Parathyroid adenoma (tissue), 2 donors: ENCODE data around the gene SCN1B.

Experiments used
- H2AFZ ChIP-seq: fragments of 300-600 bp; sonication (generic); one replicate; pipeline ENCODE4 v1.7.0; 2017; ENCODE audit warnings: antibody characterized with exemption, mild to moderate bottlenecking
- H3K27ac ChIP-seq: fragments of 300-600 bp; sonication (generic); one replicate; pipeline ENCODE4 v1.7.0; 2017
- H3K27me3 ChIP-seq: fragments of 300-600 bp; sonication (generic); one replicate; pipeline ENCODE4 v1.7.0; 2017; ENCODE audit warnings: low read length; ENCODE audit not compliant: control insufficient read depth, insufficient read depth
- H3K36me3 ChIP-seq: fragments of 300-600 bp; sonication (generic); one replicate; pipeline ENCODE4 v1.7.0; 2017; ENCODE audit warnings: low read length; ENCODE audit not compliant: control insufficient read depth, insufficient read depth
- H3K4me1 ChIP-seq: fragments of 300-600 bp; sonication (generic); one replicate; pipeline ENCODE4 v1.7.0; 2017; ENCODE audit warnings: control low read depth
- H3K4me2 ChIP-seq: fragments of 300-600 bp; sonication (generic); one replicate; pipeline ENCODE4 v1.7.0; 2017; ENCODE audit warnings: low read length
- H3K4me3 ChIP-seq: fragments of 300-600 bp; sonication (generic); one replicate; pipeline ENCODE4 v1.7.0; 2017; ENCODE audit warnings: low read depth, low read length
- H3K79me2 ChIP-seq: fragments of 300-600 bp; sonication (generic); one replicate; pipeline ENCODE4 v1.7.0; 2017; ENCODE audit warnings: control low read depth
- H3K9ac ChIP-seq: fragments of 300-600 bp; sonication (generic); one replicate; pipeline ENCODE4 v1.7.0; 2017; ENCODE audit warnings: mild to moderate bottlenecking
- H3K9me3 ChIP-seq: fragments of 300-600 bp; sonication (generic); one replicate; pipeline ENCODE4 v1.7.0; 2017; ENCODE audit warnings: low read length; ENCODE audit not compliant: control insufficient read depth
- TF ChIP-seq, protein P1 (sequence below): fragments of 300-600 bp; sonication (generic); IDR thresholded peaks from one replicate; pipeline ENCODE4 v1.7.0; 2017; ENCODE audit warnings: antibody characterized with exemption, mild to moderate bottlenecking
- donor health status: primary hyperparathyroidism.

Gene SCN1B

DNA sequence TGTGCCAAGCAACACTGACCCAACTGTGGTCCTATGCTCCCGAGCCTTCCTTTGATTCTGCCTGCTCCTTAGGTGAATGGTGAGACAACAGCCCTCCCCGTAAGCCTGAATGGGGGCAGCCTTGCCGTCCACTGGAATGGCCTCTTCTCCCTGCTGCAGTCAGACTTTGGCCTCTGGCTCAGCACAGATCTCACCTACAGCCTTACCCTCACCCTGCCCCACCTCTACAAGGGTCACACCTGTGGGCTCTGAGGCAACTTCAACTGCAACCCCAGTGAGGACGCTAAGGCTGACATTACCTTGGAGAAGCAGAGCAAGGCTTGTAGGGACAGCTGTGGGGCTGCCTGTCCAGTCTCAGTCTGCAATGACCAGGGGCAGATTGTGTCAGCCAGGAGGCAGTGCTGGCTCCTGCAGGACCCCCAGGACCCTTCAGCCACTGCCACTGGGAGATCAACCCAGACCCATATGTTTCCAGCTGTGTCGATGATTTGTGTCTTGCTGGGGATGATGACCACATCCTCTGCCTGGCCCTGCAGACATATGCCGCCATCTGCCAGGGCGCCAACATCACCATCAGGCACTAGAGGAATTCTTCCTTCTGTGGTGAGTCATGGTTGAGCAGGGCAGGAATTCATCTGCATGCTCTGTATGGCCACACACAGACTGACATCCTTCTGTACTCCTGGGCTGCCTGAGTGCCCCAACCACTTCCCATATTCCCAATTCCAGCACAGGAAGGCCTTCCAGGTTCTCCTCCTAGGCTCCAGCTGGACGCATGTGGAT is 58.1 kb downstream of the SCN1B start:
- H3K4me1 ChIP-seq, result no peaks in the 10 kb centered on the region
- no peaks in the 10 kb centered on the region for H3K9me3 ChIP-seq
- TF ChIP-seq, protein P1, sequence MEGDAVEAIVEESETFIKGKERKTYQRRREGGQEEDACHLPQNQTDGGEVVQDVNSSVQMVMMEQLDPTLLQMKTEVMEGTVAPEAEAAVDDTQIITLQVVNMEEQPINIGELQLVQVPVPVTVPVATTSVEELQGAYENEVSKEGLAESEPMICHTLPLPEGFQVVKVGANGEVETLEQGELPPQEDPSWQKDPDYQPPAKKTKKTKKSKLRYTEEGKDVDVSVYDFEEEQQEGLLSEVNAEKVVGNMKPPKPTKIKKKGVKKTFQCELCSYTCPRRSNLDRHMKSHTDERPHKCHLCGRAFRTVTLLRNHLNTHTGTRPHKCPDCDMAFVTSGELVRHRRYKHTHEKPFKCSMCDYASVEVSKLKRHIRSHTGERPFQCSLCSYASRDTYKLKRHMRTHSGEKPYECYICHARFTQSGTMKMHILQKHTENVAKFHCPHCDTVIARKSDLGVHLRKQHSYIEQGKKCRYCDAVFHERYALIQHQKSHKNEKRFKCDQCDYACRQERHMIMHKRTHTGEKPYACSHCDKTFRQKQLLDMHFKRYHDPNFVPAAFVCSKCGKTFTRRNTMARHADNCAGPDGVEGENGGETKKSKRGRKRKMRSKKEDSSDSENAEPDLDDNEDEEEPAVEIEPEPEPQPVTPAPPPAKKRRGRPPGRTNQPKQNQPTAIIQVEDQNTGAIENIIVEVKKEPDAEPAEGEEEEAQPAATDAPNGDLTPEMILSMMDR, result no peak
- no peaks in the 10 kb centered on the region for H3K27me3 ChIP-seq
- no peak overlapping the region for H3K27ac ChIP-seq
- H3K9ac ChIP-seq, result no peak overlapping the region
- H3K4me3 ChIP-seq, result no peak overlapping the region
- H3K36me3 ChIP-seq, result no peaks in the 10 kb centered on the region
- H3K4me2 ChIP-seq, result no peak overlapping the region
- H2AFZ ChIP-seq, result no peak overlapping the region
- no peaks in the 10 kb centered on the region for H3K79me2 ChIP-seq

DNA sequence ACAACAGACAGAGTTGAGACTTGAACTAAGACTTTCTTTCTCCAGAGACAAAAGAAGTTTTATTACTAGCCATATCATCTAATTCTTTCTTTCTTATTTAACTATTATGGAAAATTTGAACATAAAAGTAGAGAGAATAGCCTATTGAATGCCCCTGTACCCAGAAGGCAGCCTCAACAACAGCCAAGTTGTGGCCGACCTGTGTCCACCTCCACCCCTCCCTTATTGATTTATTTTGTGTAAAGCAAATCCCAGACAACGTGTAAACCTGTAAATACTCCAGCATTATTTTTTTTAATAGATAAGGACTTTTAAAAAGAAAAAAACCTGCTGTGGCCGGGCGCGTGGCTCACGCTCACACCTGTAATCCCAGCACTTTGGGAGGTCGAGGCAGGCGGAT is 59.3 kb downstream of the SCN1B start:
- Histone ChIP-seq H3K4me1 (no peaks in the 10 kb centered on the region), H3K36me3 (no peaks in the 10 kb centered on the region), H3K27me3 (no peaks in the 10 kb centered on the region), H3K4me3 (no peak overlapping the region), H3K4me2 (no peak overlapping the region), H3K9me3 (no peaks in the 10 kb centered on the region), H2AFZ (no peak overlapping the region), H3K79me2 (no peaks in the 10 kb centered on the region), H3K9ac (no peak overlapping the region), H3K27ac (no peak overlapping the region)
- TF ChIP-seq, protein P1, result no peak
